Central memory CD8-positive, alpha-beta T cell (primary cell): ENCODE measurements around the gene HSPB2.

ENCODE experiments used
- ATAC-seq: fragments of 150-1000 bp; cut with Tn5 transposase; replicated peaks from 2 replicates; pipeline ENCODE4 v1.10.0; 2022; ENCODE audit warnings: mild to moderate bottlenecking, moderate FRiP score, moderate number of reproducible peaks; ENCODE audit not compliant: poor library complexity, severe bottlenecking; ENCODE audit errors: extremely low read depth
- DNase-seq, 2 donors: peaks; one replicate each; pipeline ENCODE4 v3.0.0; 2021; ENCODE audit warnings: low spot score in 2 of 2
- H3K27ac Mint-ChIP-seq: one replicate; pipeline ENCODE4 v1.8.0; 2022; ENCODE audit warnings: low read depth, mild to moderate bottlenecking, moderate library complexity, mixed read lengths
- H3K27me3 Mint-ChIP-seq: one replicate; pipeline ENCODE4 v1.8.0; 2022; ENCODE audit warnings: mixed read lengths
- H3K36me3 Mint-ChIP-seq: one replicate; pipeline ENCODE4 v1.8.0; 2022; ENCODE audit warnings: mild to moderate bottlenecking, moderate library complexity, mixed read lengths; ENCODE audit not compliant: insufficient read depth
- H3K4me1 Mint-ChIP-seq: one replicate; pipeline ENCODE4 v1.8.0; 2022; ENCODE audit warnings: mixed read lengths
- H3K4me3 Mint-ChIP-seq: one replicate; pipeline ENCODE4 v1.8.0; 2022; ENCODE audit warnings: mild to moderate bottlenecking, moderate library complexity, mixed read lengths
- H3K9me3 Mint-ChIP-seq: one replicate; pipeline ENCODE4 v1.8.0; 2022; ENCODE audit warnings: mixed read lengths

HSPB2 gene

DNA sequence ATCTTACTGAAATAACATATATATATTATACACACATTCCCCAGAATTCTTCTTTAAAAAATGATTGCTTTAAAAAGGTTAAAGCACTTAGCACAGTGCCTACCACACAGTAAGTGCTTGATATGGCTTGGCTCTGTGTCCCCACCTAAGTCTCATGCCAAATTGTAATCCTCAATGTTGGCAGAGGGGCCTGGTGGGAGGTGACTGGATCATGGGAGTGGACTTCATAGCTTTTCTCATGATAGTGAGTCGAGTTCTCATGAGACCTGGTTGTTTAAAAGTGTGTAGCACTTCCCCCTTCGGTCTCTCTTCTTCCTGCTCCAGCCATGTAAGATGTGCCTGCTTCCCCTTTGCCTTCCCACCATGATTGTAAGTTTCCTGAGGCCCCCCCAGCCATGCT is 7.1 kb upstream of the HSPB2 start:
- Mint-ChIP-seq H3K9me3 (no peaks in the 10 kb centered on the region), H3K4me1 (no peaks in the 10 kb centered on the region), H3K36me3 (no peaks in the 10 kb centered on the region), H3K27ac (no peak overlapping the region), H3K27me3 (peaks cover 23% of the 10 kb centered on the region), H3K4me3 (no peak overlapping the region)
- ATAC-seq (no peak), DNase-seq (no peak)

DNA sequence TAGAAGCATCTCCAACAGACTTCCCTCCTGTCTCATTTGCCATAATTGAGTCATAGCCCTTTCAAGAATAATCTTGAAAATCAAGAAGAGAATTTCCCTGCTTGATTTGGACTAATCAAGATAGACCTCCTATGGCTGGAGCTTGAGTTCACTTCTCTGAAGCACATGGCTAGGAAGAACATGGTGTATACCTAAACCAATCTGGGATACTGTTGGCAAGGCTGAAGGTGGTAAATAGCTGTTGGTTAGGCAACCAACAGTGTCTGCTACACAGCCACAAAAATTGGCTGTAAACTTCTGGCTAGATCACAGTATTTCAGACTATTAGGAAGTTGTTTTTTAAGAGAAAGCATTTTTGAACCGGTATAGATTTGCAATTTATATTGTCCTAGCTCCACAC is 5.9 kb upstream of the HSPB2 start:
- no peak overlapping the region for H3K4me3 Mint-ChIP-seq
- no peak overlapping the region for H3K27ac Mint-ChIP-seq
- no peaks in the 10 kb centered on the region for H3K36me3 Mint-ChIP-seq
- H3K9me3 Mint-ChIP-seq, result no peaks in the 10 kb centered on the region
- no peaks in the 10 kb centered on the region for H3K4me1 Mint-ChIP-seq
- no peak for ATAC-seq
- no peak for DNase-seq
- peaks cover 33% of the 10 kb centered on the region for H3K27me3 Mint-ChIP-seq

DNA sequence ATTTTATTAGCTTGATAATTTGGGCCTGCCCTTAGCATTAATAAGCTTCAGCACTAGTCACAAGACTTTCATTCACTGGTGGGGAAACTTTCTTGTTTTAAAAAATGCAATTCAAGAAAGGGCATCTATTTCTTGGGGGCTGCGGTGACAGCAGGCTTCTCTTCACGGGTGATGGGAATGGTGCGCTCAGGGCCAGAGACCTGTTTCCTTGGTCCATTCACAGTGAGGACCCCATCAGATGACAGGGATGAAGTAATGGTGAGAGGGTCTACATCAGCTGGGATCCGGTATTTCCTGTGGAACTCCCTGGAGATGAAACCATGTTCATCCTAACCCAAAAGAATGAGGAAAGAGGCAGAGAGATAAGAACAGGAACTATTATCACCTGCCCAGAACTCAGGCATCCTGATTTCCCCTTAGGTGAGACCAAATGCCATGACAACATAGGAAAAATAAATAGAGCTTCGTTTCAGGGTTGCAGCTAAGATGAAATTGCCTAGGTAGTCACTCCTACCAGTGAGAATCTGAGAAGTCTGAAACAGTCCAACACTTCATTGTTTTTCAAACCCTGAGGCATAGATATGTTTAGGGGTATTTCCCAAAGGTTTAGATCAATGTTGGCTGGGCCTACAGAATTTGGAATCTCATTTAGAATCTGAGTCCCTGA is 3.8 kb upstream of the HSPB2 start:
- ATAC-seq (no peak), DNase-seq (no peak)
- Mint-ChIP-seq H3K4me1 (no peaks in the 10 kb centered on the region), H3K4me3 (no peak overlapping the region), H3K27me3 (peaks cover 42% of the 10 kb centered on the region), H3K36me3 (no peaks in the 10 kb centered on the region), H3K9me3 (no peaks in the 10 kb centered on the region), H3K27ac (no peak overlapping the region)

DNA sequence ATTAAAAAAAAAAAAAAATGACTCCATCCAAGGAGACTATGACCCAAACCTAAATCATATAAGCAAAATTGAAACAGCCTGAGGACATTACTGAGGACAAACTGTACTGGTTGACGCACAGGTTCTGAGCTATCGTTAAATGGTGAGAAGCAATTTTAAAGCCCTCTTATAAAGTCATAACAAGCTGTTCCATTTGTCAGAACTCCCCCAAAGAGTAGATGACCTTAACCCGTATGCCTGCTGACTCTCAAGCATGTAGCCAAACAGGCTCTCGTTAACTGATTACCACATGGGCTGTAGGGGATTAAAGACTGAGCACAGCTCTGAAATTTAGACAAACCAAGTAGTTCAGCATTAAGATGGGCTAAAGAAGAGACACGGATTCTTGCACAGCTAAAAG is 3.2 kb upstream of the HSPB2 start:
- H3K27ac Mint-ChIP-seq, result no peak overlapping the region
- H3K9me3 Mint-ChIP-seq, result no peaks in the 10 kb centered on the region
- no peak for ATAC-seq
- no peak for DNase-seq
- no peaks in the 10 kb centered on the region for H3K36me3 Mint-ChIP-seq
- H3K27me3 Mint-ChIP-seq, result peaks cover 48% of the 10 kb centered on the region
- no peaks in the 10 kb centered on the region for H3K4me1 Mint-ChIP-seq
- H3K4me3 Mint-ChIP-seq, result no peak overlapping the region

DNA sequence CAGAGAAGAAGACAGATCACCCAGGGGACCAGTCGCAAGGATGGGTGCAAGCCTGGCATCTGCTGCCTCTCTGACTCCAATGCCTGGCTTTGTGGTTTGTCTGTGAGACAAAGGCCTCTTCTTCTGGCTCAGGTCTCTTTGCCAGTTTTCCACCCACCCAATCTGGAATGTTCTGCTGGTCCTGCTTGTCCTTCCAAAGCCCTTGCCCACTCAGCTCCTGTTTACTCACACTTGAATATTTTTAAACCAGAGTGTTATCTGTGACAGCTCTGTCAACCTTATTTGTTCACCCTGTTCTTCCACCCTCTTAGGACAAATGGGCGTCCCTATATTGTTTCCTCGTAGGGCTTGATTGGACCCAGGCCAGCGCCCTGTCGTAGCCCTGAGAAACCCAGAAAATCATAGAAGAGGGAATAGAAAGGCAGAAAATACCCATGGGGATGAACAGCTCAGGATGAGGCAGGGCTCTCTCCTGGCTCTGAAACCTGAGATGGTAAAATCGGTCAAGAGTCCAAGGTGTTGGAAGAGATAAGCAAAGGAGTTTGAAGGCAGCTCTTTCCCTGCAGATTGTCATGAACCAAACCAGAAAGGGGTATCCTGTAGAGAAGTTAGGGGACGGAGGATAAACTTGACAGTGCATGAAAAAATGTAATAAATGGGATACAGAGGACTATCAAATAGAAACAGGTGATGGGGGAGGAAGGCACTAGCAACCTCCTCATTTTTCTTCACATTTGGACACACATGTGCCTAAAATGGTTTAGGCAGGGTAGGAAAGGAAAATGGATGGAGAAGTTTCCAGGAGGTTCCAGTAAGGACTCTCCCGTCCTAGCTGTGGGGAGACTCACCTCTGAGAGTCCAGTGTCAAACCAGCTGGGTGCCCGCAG is 1.6 kb upstream of the HSPB2 start:
- Mint-ChIP-seq H3K4me1 (no peaks in the 10 kb centered on the region), H3K36me3 (no peaks in the 10 kb centered on the region), H3K27ac (no peak overlapping the region), H3K4me3 (no peak overlapping the region), H3K27me3 (peaks cover 59% of the 10 kb centered on the region), H3K9me3 (no peaks in the 10 kb centered on the region)
- DNase-seq (no peak), ATAC-seq (no peak)

DNA sequence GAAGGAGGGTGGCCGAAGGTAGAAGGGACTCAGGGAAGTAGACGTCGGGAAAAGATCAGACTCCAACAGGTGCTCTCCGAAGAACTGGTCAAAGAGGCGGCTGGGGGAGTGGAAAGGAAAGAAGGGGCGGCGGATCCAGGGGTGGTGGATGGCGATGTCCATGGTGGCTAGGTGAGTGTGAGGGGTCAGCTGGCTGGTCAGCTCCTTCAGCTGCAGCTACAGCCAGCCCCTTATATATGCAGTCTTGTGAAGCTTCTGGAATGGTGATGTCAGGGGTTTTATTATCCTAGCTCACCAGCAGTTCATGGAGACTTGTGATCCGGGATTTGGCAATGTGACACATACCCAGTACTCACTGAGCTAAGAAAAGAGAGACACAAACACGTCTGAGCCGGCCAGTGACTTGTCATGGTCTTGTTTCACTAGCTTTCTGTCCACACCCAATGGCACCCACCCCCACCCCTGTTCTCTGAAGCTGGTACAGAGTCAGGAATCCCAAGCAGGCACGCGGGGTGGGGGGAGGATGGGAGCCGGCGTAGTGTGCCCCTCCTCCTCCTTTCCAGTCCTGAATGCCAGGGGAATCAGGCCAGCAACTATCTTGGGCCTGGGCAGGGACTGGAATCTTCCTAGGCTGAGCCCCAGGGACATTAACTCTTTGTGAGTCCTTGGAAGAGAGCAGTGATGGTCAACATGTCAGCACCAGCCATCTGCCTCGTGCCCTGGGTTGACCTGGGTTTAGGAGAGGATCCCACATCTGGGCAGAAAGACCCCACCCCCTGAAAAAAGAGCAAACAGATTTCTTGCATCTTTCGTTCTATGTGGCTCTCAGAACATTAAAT is 752 bp upstream of the HSPB2 start, which contains the start of gene CRYAB:
CRYAB (minus strand) TSS at position 208 of the 839 bp plus-strand sequence; CDS start at position 162, 46 bp downstream.
- no peaks in the 10 kb centered on the region for H3K36me3 Mint-ChIP-seq
- H3K27ac Mint-ChIP-seq, result no peak within 1 kb of the TSS
- H3K4me3 Mint-ChIP-seq, result no peak within 1 kb of the TSS
- DNase-seq (no peak), ATAC-seq (no peak)
- H3K4me1 Mint-ChIP-seq, result no peaks in the 10 kb centered on the region
- peaks cover 68% of the 10 kb centered on the region for H3K27me3 Mint-ChIP-seq
- H3K9me3 Mint-ChIP-seq, result no peaks in the 10 kb centered on the region

DNA sequence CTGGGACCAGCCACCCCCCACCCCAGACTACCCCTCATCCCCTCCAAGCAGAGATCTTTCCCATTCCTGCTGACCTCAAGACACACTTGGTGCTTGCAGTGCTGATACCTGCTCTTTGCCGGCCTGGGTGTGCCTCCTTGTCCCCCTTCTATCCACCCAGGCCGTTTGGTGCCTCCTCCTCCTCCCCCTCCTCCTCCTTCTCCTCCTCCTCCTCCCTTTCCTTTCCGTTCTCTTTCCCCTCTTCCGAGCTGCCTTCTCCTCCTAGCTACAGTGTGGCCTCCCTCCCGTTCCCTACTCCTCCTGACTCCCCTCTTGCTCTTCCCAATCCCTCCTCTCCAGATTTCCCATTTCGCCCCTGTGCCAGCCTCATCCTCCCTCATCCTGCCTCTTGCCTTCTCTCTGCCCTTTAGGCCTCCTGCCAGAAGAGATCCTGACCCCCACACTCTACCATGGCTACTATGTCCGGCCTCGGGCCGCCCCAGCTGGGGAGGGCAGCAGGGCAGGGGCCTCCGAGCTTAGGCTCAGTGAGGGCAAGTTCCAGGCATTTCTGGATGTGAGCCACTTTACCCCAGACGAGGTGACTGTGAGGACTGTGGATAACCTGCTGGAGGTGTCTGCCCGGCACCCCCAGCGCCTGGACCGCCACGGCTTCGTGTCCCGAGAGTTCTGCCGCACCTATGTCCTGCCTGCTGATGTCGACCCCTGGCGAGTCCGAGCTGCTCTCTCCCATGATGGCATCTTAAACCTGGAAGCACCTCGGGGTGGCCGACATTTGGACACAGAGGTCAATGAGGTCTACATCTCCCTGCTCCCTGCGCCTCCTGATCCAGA is 712 bp downstream of the HSPB2 start:
- Mint-ChIP-seq H3K36me3 (no peaks in the 10 kb centered on the region), H3K4me3 (no peak overlapping the region), H3K27ac (no peak overlapping the region), H3K9me3 (no peaks in the 10 kb centered on the region), H3K27me3 (peaks cover 73% of the 10 kb centered on the region), H3K4me1 (no peaks in the 10 kb centered on the region)
- DNase-seq (no peak), ATAC-seq (no peak)

DNA sequence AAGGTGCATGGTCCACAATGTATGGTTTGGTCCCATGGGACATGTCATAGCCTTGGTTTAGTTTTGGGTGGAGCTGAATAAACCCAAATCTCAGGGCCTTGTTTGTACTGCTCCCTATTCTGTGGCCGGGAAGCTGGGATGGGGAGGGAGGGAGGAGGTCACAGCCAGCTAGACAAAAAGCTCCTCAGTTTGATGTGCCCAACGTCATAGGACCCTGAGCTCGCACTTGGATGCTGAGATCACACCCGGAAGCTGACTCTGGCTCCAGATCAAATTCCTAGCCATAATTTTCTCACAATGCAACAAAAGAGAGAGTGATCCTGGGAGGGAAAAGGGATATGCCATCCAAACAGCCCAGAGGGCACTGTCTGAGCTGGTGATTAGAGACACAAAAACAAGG is 1.5 kb downstream of the HSPB2 start:
- no peak overlapping the region for H3K4me3 Mint-ChIP-seq
- peaks cover 81% of the 10 kb centered on the region for H3K27me3 Mint-ChIP-seq
- H3K9me3 Mint-ChIP-seq, result no peaks in the 10 kb centered on the region
- H3K27ac Mint-ChIP-seq, result no peak overlapping the region
- ATAC-seq (no peak), DNase-seq (no peak)
- H3K36me3 Mint-ChIP-seq, result no peaks in the 10 kb centered on the region
- no peaks in the 10 kb centered on the region for H3K4me1 Mint-ChIP-seq

DNA sequence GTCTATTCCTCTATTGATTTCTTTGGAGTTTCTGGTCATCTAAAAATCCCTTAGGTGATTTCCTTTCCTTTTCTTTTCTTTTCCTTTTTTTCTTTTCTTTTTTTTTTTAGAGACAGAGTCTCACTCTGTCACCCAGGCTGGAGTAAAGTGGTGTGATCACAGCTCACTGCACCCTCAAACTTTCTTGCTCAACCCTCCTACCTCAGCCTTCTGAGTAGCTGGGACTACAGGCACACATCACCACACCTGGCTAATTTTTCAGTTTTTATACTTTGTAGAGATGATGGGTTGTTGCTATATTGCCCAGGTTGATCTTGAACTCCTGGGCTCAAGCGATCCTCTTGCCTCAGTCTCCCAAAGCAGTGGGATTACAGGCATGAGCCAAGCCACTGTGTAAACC is 4.2 kb downstream of the HSPB2 start:
- H3K27ac Mint-ChIP-seq, result no peak overlapping the region
- H3K9me3 Mint-ChIP-seq, result no peaks in the 10 kb centered on the region
- no peaks in the 10 kb centered on the region for H3K36me3 Mint-ChIP-seq
- H3K27me3 Mint-ChIP-seq, result peaks cover 82% of the 10 kb centered on the region
- DNase-seq, result no peak
- no peak overlapping the region for H3K4me3 Mint-ChIP-seq
- H3K4me1 Mint-ChIP-seq, result no peaks in the 10 kb centered on the region
- no peak for ATAC-seq

DNA sequence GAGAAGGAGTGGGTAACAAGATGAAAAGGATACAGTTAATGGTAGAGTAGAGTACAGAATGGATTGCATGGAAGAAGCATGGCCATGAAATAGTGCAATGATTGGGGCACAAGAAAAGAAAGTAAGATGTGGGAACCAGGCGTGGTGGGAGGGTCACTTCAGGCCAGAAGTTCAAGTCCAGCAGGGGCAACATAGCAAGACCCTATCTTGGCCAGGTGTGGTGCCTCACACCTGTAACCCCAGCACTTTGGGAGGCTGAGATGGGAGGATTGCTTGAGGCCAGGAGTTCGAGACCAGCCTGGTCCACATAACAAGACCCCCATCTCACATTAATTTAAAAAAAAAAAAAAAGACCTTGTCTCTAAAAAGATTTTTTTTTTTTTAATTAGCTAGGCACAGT is 4.8 kb downstream of the HSPB2 start:
- Mint-ChIP-seq H3K9me3 (no peaks in the 10 kb centered on the region), H3K4me1 (no peaks in the 10 kb centered on the region), H3K36me3 (no peaks in the 10 kb centered on the region), H3K27ac (no peak overlapping the region), H3K4me3 (no peak overlapping the region), H3K27me3 (peaks cover 76% of the 10 kb centered on the region)
- no peak for ATAC-seq
- no peak for DNase-seq

DNA sequence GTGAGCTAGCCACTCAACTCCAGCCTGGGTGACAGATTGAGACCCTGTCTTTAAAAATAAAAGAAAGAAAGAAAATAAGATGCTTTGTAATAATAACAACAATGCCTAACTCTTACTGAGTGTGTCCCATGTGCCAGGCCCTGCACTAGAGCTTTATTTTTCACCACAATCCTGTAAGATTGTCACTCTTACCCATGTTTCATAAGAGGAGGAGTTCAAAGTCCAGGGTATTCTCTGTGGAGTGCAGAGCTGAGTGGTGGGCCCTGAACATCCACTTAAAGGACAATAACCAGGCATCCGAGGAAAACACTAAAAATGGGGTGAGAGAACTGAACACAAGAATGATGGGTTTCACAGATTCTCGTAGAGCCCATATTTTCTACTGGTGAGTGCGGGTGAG is 5.3 kb downstream of the HSPB2 start:
- Mint-ChIP-seq H3K27ac (no peak overlapping the region), H3K4me3 (no peak overlapping the region), H3K4me1 (no peaks in the 10 kb centered on the region), H3K36me3 (no peaks in the 10 kb centered on the region), H3K9me3 (no peaks in the 10 kb centered on the region), H3K27me3 (peaks cover 75% of the 10 kb centered on the region)
- ATAC-seq (no peak), DNase-seq (no peak)
